Measurements from ENCODE around the gene ARL6IP4. TPM values are rescaled to one million over a fixed set of nuclear protein-coding genes. Genes with fewer than 3 reads are reported as not detected.

Gene ARL6IP4
- total RNA-seq, 8 experiments from 2014 or later = 117 to 160 (median 135) TPM

DNA sequence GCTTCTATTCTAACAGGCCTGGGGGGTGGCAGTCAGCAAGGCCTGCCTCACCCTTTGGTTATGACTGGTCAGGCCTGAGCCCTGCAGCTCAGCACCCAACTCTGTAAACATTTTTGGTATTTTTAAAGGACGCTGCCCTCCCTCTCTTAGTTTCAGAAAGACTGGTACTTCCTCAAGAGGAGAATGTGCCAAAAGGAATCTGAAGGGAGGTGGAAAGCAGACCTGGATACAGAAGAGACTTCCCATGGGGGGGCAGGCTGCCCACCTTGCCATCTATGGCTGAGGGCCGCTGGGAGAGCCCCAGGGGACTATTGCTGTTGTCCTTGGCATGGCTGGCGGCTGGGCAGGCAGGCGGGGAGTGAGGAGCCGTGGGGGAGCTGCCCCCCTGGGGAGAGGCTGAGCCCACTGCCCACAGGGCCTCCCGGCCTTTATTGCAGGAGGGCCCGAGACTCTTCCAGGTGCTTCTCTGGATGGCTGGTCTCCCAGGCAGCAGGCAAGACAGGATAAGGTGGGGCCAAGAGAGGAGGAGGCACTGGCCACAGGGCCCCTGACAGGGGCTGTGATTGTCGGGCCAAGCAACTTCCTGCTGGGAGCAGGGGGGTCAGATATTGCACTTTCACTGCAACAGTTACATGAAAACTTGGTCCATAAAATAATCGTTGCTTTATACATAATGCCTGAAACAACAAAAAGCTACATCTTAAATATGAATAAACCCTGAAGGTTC, 3.5 kb downstream of the ARL6IP4 start:
- H3K27ac ChIP-seq = no peak overlapping the region
- H3K4me3 ChIP-seq = no peak overlapping the region
- in situ Hi-C loops (cut with MboI; ENCODE audit: low pct_unique_long_range_greater_than_20kb in 2 of 9, low sequenced_read_pairs in 9 of 9, unreplicated experiment in 9 of 9) = no loop called here
- H3K4me1 ChIP-seq (replicated peaks in 1 of 2) = peaks cover 34 to 39% of the 10 kb centered on the region in 2 donors
- 40 to 93% (median 53%) methylated on average over 1 to 5 of the region's 9 CpGs; no CpG with 5 or more reads in 4 of the 10 experiments for WGBS, 10 experiments
- peak in 2 of 8 experiments; percentile 11 to 34 for ATAC-seq (replicated peaks in 6 of 8)

- Histone ChIP-seq H3K4me3 (no peak overlapping the region), H3K27ac (peak overlapping the region in 1 of 2 donors; percentile 38), H3K4me1 (replicated peaks in 1 of 2) (peaks cover 26 to 34% of the 10 kb centered on the region in 2 donors)
- in situ Hi-C loops (cut with MboI; ENCODE audit: low pct_unique_long_range_greater_than_20kb in 2 of 9, low sequenced_read_pairs in 9 of 9, unreplicated experiment in 9 of 9) = no loop called here
- 35 to 82% (median 61%) methylated on average over 1 to 19 of the region's 34 CpGs for WGBS, 10 experiments
- no peak for ATAC-seq (replicated peaks in 6 of 8)
Measured at GRCh38 chr12:122984612-122985337, 4.3 kb downstream of the ARL6IP4 start.

DNA sequence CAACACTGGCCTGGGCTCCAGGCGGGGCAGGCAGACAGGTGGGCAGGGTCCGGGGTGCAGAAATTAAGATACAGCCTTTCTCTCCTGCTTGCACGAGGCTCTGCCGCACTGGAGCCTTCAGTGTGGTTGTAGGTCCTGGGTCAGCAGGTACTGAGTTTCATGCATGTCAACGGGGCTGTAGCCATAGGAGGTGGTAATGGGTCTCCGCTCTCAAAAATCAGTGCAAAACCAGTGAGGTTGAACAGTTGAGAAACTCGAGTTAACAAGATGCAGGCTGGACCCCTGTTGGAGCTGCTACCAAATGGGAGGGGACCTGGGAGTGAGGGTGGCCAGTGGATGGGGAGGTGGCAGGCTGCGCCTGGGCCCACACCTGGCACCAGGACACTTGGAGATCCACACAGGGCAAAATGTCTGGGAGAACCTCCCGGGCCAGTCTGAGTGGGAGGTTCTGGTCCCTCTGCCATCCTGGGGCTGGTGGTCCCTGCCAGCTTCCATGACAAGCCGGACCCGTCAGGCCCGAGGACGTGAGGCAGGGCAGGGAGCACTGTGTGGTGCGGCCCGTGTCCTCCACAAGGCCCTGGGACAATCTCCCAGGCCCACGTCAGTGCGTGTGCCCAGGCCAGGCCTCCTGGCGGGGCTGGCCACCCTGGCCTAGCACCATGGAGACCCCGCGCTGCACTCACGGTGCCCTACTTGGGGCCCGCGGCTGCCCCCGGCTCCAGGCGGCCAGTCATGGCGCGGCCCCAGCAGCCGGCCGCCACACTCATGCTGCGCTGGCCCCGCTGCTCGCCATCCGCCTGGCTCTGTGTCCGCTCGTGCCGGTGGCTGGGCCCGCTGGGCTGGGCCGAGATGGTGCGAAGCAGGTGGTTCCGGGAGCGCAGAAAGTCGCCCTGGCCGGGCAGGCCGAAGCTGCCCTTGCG, 5.1 kb downstream of the ARL6IP4 start:
- Histone ChIP-seq H3K27ac (peak overlapping the region in 1 of 2 donors; percentile 38), H3K4me3 (no peak overlapping the region), H3K4me1 (replicated peaks in 1 of 2) (peaks cover 26 to 33% of the 10 kb centered on the region in 2 donors)
- ATAC-seq (replicated peaks in 6 of 8) = peak in 2 of 8 experiments; percentile 2
- in situ Hi-C loops (cut with MboI; ENCODE audit: low pct_unique_long_range_greater_than_20kb in 2 of 9, low sequenced_read_pairs in 9 of 9, unreplicated experiment in 9 of 9) = no loop called here
- WGBS, 10 experiments = 60 to 100% (median 87%) methylated on average over 1 to 6 of the region's 45 CpGs; no CpG with 5 or more reads in 2 of the 10 experiments

DNA sequence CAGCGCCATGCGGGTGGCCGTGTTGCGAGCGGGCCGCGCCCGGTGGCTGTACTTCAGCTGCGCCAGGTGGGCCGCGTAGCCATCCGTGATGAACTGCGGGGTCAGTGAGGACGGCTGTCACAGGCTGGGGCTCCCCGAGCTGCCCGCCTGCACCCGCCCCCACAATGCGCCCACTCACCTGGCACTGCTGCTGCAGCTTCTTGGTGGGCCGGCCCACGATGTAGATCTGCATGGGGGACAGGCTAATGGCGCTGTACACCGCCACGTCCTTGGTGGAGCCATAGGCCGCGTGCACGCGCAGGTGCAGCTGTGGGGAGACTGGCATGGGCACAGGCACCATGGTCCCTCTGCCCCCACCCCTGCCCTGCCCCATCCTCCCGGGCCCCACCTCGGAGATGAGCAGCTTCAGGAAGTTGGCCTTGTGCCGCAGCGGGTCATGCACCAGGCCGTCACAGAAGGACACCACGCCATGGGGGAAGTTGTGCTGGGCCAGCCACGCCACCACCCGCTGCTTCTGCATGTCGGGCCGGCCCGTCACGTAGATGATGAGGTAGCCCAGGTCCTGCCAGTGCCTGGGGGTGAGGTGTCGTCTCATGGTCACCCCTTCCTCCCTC, 5.9 kb downstream of the ARL6IP4 start:
- in situ Hi-C loops (cut with MboI; ENCODE audit: low pct_unique_long_range_greater_than_20kb in 2 of 9, low sequenced_read_pairs in 9 of 9, unreplicated experiment in 9 of 9) = no loop called here
- Histone ChIP-seq H3K27ac (no peak overlapping the region), H3K4me3 (no peak overlapping the region), H3K4me1 (replicated peaks in 1 of 2) (peaks cover 26 to 32% of the 10 kb centered on the region in 2 donors)
- peak in 1 of 8 experiments; percentile 3 for ATAC-seq (replicated peaks in 6 of 8)
- 80% methylated on average over 1 of the region's 40 CpGs; no CpG with 5 or more reads in 9 of the 10 experiments for WGBS, 10 experiments

- H3K27ac ChIP-seq = no peak overlapping the region
Measured at GRCh38 chr12:122987086-122987951, 6.8 kb downstream of the ARL6IP4 start.

DNA sequence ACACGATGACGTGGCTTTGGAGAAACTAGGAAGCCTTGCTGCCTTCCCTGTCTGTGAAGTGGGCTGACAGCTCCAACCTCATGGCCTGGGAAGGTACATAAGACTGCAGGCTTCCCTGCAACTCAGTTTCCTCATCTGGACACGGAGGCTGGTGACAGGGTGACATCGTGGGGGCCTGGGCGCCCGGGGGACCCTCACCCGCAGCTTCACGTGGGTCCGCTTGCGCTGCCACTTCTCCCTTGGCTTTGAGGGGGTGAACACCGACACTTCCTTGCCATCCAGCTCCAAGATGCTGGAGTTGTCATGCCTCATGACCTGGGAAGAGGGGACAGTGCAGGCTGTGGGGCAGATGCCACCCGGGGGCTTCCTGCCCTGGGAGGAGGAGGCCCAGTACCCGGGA, 7.6 kb downstream of the ARL6IP4 start:
- WGBS, 10 experiments = 71 to 88% (median 84%) methylated on average over 2 to 8 of the region's 13 CpGs; no CpG with 5 or more reads in 7 of the 10 experiments
- no peak for ATAC-seq (replicated peaks in 6 of 8)
- in situ Hi-C loops (cut with MboI; ENCODE audit: low pct_unique_long_range_greater_than_20kb in 2 of 9, low sequenced_read_pairs in 9 of 9, unreplicated experiment in 9 of 9) = no loop called here
- no peak overlapping the region for H3K4me3 ChIP-seq
- H3K4me1 ChIP-seq (replicated peaks in 1 of 2) = peaks cover 17 to 20% of the 10 kb centered on the region in 2 donors
- H3K27ac ChIP-seq = no peak overlapping the region

More at GRCh38 chr12:122987086-122987951, 6.8 kb downstream of the ARL6IP4 start:
- ATAC-seq (replicated peaks in 6 of 8) = no peak
- Histone ChIP-seq H3K4me1 (replicated peaks in 1 of 2) (peaks cover 19 to 23% of the 10 kb centered on the region in 2 donors), H3K4me3 (no peak overlapping the region)
- in situ Hi-C loops (cut with MboI; ENCODE audit: low pct_unique_long_range_greater_than_20kb in 2 of 9, low sequenced_read_pairs in 9 of 9, unreplicated experiment in 9 of 9) = no loop called here
- WGBS, 10 experiments = 94 to 100% (median 96%) methylated on average over 3 to 7 of the region's 39 CpGs; no CpG with 5 or more reads in 7 of the 10 experiments

DNA sequence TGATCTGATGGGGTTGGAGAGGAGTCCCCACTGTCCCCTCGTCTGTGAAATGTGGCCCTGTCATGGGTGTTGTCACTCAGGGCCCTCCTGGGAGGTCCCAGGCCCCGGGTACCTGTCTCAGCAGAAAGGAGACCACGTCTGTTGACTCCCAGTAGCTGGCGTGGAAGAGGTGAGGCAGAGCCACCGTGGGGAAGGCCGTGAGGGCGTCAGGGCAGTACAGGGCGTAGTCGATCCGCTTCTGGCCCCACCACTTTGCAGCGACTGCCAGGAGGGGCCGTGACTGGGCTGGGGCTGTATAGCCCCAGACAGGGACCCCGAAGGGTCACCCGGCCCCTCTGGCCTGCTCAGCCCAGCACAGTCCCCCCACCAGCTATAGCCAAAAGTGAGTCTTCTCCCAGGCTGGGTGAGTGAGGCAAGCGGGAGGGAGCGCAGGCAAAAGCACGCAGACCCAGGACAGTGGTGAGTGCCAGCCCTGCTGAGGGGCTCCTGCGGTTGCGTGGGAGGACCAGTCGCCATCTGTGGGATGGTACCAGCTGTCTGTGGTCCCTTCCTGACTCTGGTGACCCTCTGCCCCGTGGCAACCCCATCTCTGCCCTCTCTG, 8.2 kb downstream of the ARL6IP4 start:
- no peak overlapping the region for H3K4me3 ChIP-seq
- WGBS, 10 experiments = 20 to 100% (median 81%) methylated on average over 1 to 2 of the region's 21 CpGs; no CpG with 5 or more reads in 6 of the 10 experiments
- no peak overlapping the region for H3K27ac ChIP-seq
- H3K4me1 ChIP-seq (replicated peaks in 1 of 2) = peaks cover 12 to 15% of the 10 kb centered on the region in 2 donors
- no peak for ATAC-seq (replicated peaks in 6 of 8)
- in situ Hi-C loops (cut with MboI; ENCODE audit: low pct_unique_long_range_greater_than_20kb in 2 of 9, low sequenced_read_pairs in 9 of 9, unreplicated experiment in 9 of 9) = no loop called here

DNA sequence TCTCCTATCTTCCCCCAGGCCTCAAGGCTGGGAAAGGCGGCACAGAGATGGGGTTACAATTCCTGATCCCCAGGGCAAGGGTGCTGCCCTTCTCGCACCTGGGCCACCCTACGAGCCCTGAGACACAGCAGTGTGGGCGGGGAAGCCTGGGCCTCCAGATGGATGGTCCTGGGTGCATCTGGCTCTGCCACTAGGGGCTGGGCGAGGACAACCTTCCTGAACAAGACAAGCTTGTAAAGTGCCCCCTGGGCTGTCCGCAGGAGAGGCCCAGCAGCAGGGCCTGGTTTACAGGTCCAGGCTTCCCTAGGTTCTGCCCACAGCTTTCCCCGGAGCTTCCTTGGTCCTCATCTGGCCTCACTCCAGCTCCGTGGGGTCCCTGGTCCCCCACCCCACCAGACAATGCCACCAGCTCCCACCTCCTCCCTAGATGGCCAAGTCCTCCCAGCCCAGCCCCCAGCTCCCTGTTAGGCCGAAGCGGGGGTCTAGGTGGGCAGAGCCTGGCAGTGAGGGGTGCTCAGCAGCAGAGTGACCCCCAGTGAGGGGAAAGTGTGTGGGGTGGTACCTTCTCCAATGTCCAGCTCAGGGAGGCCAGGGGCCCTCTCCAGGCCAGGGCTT, 8.9 kb downstream of the ARL6IP4 start:
- in situ Hi-C loops (cut with MboI; ENCODE audit: low pct_unique_long_range_greater_than_20kb in 2 of 9, low sequenced_read_pairs in 9 of 9, unreplicated experiment in 9 of 9) = no loop called here
- WGBS, 10 experiments = 67 to 100% methylated on average over 1 to 4 of the region's 10 CpGs; no CpG with 5 or more reads in 8 of the 10 experiments
- peaks cover 6 to 9% of the 10 kb centered on the region in 2 donors for H3K4me1 ChIP-seq (replicated peaks in 1 of 2)
- H3K4me3 ChIP-seq = no peak overlapping the region
- peak in 1 of 8 experiments; percentile 33 for ATAC-seq (replicated peaks in 6 of 8)
- H3K27ac ChIP-seq = no peak overlapping the region

- no peak overlapping the region for H3K27ac ChIP-seq
- in situ Hi-C loops (cut with MboI; ENCODE audit: low pct_unique_long_range_greater_than_20kb in 2 of 9, low sequenced_read_pairs in 9 of 9, unreplicated experiment in 9 of 9) = no loop called here
- 86 to 100% methylated on average over 2 to 4 of the region's 22 CpGs; no CpG with 5 or more reads in 8 of the 10 experiments for WGBS, 10 experiments
- H3K4me1 ChIP-seq (replicated peaks in 1 of 2) = peaks cover 0 to 2% of the 10 kb centered on the region in 2 donors
- peak in 3 of 8 experiments; percentile 8 to 55 (median 41) for ATAC-seq (replicated peaks in 6 of 8)
- H3K4me3 ChIP-seq = no peak overlapping the region
Measured at GRCh38 chr12:122989874-122990419, 9.5 kb downstream of the ARL6IP4 start.

DNA sequence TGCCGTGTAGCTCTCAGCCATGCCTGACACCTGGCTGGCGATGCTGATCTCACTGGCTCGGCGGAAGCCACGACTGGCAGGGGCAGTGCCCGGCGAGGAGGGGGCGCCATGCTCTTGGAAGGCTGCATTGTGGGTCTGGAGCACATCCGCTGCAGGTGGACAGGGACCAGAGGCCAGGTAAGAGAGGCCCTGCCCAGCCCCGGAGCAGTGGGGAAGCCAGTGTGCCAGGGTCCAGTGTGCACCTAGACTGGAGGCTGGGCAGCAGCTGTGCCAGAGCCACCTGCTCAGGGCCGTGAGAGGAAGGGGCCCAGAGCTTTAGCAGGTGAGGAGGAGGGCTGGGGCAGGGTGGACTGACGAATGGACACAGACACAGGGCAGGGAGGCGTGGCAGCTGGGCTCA, 10.1 kb downstream of the ARL6IP4 start:
- no peaks in the 10 kb centered on the region for H3K4me1 ChIP-seq (replicated peaks in 1 of 2)
- no peak overlapping the region for H3K4me3 ChIP-seq
- H3K27ac ChIP-seq = no peak overlapping the region
- in situ Hi-C loops (cut with MboI; ENCODE audit: low pct_unique_long_range_greater_than_20kb in 2 of 9, low sequenced_read_pairs in 9 of 9, unreplicated experiment in 9 of 9) = no loop called here
- 54 to 100% (median 93%) methylated on average over 1 to 3 of the region's 13 CpGs; no CpG with 5 or more reads in 7 of the 10 experiments for WGBS, 10 experiments
- ATAC-seq (replicated peaks in 6 of 8) = no peak
